Skeletal muscle cell (primary cell): ENCODE measurements around the gene NHEJ1.

ENCODE experiments used
- DNase-seq: peaks from one replicate; pipeline ENCODE4 v3.0.0-alpha.2; 2010; ENCODE audit warnings: low read depth
- H3K4me3 ChIP-seq: 2 replicates; pipeline ENCODE4 v1.5.1; 2011; ENCODE audit warnings: low read depth, mild to moderate bottlenecking, control low read depth, low read length, moderate library complexity

Gene NHEJ1

DNA sequence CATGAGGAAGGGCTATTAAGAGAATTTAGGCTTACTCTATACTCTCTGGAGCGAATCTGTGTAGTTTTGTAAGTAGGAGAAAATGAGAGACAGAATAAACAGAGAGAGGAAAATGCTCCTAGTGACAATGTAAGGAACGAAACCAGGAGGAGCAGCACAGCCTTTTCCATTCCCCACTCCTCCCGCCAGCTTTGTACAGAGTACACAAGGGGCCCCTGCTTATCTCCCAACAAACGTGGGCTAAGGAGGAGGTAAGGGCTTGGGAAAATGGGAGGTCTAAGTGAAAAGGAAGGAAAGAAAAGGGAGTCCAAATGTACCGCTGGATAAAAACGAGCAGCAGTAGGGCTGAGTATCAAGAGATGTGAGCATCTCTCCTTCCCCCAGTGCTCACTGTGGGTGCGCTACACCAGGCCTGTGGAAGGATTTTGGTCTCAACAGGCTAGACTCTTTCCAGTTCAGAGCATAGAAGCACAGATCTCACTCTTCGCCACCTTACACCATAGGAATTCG lies 87.8 kb downstream of the NHEJ1 start:
- no peak overlapping the region for H3K4me3 ChIP-seq
- no peak for DNase-seq

DNA sequence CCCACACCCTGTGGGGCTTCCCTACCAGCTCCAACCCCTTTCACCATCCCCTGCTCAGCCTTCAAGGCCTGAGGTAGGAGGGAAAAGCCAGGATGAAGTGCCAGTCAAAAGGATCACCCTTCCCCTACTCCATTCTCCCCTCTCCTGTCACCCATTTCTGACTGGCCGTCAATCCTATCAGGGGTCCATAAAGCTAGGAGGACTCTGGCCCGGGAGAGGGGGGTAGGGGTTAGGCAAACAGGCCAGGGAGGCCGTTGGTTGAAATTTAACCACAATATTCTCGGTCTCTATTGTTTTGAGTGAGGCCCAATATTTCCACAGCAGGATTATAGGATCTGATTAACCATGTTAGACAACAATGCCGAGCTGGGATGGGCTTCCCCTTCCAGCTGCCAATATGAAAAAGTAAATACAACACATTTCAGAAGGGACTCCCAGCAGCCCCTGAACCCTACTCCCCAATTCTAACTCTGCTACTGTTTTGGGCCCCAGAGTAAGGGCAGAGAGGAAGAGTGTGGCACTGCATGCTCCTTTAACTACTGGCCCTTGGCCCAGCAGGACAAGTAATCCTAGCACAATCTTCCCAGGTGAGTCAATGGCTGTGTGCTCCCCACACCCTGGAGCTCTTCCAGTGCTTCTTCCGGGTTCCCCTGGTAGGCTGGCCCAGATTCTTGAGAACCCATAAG lies 89.3 kb downstream of the NHEJ1 start:
- no peak overlapping the region for H3K4me3 ChIP-seq
- no peak for DNase-seq

DNA sequence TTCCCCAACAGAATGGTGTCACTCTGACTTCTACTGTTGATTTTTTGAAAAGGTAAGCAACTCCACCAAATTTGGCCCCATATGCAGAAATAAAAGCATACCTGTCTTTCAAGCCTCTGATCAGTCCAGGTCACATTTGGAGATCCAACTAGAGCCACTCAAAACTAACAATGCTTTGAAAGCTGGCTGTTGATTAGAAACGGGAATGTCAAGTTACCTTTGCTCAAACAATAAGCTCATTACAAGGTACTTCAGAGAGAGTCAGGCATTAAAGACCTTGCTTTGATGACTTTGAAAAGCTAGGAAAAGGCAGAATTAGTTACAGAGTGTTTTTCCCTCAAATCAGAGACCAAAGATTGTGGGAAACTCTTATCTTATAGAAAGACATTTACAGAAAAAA lies 95.1 kb downstream of the NHEJ1 start:
- no peak for DNase-seq

DNA sequence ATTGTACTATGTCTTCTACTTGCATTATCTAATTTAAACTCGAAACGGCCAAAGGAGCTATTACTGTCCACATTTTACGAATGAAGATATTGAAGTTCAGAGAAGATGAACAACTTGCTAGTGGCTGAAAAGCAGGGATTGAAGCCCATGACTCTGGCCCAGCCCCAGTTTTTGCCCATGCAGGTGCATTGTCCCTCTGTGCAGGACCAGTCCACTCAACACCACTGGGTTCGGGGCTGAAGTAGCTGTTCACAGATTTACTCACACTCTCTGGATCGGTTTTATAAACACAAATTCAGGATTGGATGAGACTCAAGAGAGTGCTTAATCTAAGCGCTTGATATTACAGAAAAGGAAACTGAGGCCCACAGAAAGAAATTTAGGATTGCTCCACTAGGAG lies 98.5 kb downstream of the NHEJ1 start:
- no peak for DNase-seq
- no peak overlapping the region for H3K4me3 ChIP-seq

More for the DNA sequence above, 95.1 kb downstream of the NHEJ1 start:
- no peak overlapping the region for H3K4me3 ChIP-seq

DNA sequence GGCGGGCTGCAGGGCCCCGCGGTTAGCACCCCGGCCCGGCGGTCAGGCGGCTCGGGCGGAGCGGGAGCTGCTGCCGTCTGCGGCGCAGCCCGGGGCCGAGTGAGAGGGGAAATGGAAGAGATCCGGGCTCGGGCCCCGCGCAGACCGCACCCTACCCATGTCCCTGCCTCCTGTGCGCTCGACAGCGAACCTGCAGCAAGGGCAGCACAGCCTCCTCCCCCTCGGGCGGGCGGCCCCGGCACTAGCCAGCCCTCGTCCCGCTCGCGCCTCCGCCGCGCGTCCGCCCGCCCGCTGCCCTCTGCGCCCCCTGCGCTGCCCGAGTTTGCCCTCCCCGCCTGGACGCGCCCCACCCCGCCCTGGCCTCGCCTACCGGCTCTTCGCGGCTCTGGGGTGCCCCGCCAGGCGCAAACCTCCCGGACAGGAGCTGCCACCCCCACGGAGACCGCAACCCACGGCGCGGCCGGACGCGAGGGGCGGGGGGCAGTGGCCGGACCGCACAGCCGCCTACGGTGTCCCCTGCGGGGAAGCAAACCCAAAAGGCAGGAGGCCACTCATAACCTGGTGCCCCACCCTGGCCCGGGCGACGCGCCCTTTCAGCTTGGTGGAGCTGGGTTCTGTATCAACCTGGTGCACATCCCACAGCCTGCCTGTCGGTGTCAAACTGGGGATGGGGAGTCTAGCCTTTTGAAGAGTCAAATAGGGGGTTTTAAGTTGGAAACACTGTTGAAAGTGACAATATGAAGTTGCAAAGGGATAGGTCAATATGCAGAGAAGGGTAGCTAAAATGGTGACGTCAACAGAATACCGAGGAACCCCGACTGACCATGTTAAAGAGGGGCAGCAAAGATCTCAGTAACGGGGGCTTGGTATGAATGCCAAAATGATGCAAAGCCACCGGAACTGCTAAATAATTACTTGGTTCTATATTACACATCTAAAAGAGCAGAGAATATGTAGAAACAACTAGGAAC lies 99.5 kb downstream of the NHEJ1 start, which contains the start of gene IHH:
Gene IHH, minus strand, starts transcription at position 101 of the 971 bp plus-strand sequence. CDS start 454 bp downstream, outside the sequence.
- no peak for DNase-seq
- H3K4me3 ChIP-seq = peak within 1 kb of the TSS; percentile 15

DNA sequence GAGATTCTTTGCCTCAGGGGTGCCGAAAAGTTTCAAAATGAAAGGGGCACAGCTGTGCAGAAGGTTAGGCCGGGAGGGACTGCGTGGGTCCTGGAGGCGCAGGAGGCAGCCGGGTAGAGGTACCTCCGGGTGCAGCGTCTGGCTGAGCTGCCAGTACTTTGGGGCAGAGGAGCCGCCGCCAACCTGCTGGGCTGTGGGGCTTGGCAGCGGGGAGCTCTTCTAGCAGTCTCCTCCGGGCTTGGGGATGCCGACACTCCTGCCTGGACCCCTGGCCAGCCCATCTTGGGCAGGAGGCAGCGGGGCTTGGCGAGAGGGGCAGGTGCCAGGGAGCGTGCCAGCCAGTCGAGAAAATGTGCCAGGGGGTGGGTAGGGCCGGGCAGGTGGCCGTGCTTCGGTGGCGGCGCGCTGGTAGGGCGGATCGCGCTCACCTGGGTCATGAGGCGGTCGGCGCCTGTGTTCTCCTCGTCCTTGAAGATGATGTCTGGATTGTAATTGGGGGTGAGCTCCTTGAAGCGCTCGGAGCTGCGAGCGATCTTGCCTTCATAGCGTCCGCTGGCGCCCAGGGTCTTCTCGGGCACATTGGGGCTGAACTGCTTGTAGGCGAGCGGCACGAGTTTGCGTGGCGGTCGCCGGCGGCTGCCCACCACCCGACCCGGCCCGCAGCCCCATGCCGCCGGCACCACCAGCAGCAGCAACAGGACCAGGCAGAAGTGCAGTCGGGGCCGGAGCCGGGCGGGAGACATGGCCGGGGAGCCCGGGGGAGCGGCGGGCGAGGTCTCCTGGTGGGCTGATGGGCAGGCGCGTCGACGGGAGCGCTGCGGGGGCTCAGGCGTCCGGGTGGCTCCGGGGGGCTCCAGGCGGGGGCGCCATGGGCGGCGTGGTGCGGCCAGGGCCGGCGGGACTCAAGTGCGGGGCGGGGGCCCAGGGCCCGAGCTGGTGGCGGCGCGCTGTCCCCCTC lies 100.6 kb downstream of the NHEJ1 start:
- DNase-seq = no peak
- no peak overlapping the region for H3K4me3 ChIP-seq

DNA sequence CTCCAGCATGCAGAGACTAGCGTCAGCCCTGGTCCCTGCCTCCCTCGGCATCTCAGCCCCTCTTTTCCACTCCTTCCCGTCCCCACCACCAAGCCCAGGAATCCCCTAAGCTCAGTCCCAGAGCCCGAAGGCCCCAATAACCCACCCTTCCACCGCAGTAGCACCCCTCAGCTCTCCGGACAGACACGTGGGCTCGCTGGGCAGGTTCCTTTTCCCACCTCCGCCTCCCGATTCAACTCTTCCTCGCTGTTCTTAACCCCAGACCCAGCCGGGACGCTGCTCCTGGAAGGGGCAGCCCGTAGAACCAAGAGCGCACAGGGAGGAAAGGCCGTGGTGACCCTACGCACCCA lies 101.3 kb downstream of the NHEJ1 start:
- DNase-seq = no peak
- no peak overlapping the region for H3K4me3 ChIP-seq

DNA sequence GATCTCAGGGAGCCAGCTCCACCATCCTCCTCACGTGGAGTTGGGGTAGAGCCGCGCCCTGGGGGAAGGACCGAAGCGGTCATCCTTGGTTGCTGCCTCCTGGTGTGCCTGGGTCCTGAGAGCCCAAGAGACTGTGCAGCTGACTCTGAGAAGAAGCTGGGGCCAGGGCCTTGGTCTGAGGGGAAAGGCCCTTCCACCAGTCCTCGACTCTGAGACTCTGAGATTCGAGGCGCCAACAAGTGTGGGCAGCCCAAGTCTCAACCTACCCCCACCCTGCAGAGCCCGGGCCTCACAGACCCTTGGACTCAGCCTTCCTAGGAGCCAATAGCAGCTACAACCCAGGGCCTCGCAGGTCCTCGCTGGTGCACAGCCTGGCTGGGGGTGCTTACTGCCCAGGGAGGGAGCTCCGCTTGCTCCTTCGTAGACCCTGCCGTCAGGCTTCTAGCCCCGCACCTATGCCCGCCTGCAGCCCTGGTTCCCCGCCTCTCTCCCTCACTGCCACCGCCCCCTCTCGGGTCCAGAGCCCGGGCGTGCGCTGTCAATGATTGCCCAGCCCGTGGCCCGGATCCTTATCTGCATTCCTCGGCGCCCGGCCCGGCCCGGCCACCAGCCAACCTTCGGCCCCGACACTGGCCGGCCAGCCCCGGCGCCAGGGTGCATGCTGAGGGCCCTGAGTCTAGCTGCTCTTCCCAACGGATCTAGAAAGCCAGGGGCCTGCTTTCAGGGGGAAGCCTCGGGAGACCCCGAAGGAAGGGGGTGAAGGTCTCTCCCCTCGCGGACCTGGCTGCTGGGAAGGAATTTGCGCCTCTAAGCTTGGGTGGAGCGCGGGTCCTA lies 101.9 kb downstream of the NHEJ1 start:
- DNase-seq = no peak
- H3K4me3 ChIP-seq = no peak overlapping the region

DNA sequence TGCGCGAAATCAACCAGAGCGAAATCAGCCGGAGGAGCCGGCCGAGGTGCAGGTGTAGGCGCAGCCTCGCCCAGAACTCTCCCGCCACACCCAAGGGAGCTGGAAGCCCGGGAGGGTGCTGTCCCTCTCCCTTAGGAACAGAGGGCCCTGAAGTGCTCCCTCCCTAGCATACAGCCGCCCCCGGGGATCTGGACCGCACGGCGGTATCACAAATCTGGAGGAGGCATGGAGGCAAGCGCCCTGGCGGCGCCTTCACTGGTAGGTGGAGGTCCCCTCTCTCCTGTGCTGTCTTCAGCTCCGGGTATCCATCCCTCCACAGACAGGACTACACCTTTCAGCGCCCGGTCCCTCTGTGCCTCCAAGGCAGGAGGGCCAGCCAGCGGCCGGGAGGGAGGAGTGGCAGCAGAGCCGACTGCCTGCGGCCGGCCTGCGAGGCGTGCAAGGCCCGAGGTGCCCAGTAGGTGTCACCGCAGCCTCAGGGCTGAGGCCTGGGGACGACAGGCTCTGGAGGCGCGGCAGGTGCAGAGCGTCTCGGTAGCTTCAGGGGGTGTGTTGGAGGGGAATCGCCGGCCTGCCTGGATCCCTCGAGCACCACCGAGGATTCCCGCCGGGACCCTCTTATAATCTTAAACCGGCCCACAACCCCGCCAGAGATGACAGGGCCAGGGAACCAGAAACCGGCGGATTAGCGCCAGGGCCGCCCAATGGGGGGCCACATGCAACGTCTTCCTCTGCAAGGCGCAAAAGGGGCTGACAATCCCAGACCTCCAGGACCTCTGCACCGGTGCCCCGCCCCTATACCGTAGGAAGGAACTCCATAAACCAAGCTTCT lies 102.7 kb downstream of the NHEJ1 start:
- no peak overlapping the region for H3K4me3 ChIP-seq

DNA sequence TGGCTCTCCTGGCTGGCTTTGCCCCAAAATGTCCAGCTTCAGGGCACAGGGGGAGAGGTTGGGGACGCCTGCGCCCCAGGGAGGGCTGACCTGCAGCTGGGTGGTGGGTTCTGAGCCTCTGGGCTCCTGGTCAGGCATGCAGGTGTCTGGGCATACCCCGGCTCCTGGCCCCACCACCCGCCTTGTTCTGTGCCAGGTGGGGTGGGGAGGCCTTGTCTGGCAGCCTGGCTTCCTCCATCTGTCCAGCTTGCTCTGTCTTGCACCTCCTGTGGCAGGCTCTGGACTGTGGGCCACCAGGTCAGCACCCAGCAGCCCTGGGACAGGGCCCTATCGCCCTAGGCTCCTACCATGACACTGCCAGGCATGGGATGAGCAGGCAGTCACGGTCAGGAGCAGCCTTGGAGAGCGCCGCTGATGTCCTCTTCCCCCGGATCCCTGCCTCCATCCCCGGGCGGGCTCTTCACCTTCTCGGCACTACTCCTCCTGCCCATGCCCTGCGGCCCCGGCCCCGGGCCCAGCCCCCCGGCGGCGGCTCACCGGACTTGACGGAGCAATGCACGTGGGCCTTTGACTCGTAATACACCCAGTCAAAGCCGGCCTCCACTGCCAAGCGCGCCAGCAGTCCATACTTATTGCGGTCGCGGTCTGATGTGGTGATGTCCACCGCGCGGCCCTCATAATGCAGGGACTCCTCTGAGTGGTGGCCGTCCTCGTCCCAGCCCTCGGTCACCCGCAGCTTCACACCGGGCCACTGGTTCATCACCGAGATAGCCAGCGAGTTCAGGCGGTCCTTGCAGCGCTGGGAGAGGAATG lies 103.5 kb downstream of the NHEJ1 start:
- no peak overlapping the region for H3K4me3 ChIP-seq
- DNase-seq = no peak

More for the DNA sequence above, 102.7 kb downstream of the NHEJ1 start:
- DNase-seq = no peak

DNA sequence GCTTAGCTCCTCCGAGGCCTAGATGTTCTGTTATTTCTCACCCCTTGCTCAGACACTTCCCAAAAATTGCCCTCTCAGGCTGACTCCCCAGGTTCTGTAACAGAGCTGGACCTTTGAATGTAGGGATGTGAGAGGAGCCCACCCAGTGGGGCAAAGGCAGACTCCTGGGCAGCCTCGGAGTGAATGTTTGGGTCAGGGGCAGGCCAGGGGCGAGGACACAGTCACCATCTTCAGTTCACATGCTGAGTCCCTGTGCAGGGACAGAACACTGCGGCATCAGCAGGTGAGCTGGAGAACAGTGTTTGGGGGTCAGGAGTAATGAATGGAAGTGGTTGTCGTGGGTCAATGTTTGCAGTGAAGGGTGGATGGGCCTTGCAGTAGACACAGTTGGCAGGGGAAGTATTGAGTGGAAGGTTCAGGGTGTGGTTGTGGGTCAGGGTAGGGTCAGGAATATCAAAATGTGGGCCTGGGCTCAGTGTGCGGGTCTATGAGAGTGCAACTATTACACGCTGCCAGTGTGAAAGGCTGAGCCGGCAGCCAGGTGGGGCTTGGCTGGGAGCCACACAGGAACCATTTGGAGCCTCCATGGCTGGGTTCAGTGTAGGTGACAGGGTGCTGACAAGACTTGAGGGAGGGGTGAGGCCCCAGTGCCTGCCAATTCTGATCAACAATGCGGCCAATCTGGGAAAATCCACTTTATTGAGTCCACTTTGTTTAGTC lies 104.3 kb downstream of the NHEJ1 start:
- H3K4me3 ChIP-seq = no peak overlapping the region
- no peak for DNase-seq

DNA sequence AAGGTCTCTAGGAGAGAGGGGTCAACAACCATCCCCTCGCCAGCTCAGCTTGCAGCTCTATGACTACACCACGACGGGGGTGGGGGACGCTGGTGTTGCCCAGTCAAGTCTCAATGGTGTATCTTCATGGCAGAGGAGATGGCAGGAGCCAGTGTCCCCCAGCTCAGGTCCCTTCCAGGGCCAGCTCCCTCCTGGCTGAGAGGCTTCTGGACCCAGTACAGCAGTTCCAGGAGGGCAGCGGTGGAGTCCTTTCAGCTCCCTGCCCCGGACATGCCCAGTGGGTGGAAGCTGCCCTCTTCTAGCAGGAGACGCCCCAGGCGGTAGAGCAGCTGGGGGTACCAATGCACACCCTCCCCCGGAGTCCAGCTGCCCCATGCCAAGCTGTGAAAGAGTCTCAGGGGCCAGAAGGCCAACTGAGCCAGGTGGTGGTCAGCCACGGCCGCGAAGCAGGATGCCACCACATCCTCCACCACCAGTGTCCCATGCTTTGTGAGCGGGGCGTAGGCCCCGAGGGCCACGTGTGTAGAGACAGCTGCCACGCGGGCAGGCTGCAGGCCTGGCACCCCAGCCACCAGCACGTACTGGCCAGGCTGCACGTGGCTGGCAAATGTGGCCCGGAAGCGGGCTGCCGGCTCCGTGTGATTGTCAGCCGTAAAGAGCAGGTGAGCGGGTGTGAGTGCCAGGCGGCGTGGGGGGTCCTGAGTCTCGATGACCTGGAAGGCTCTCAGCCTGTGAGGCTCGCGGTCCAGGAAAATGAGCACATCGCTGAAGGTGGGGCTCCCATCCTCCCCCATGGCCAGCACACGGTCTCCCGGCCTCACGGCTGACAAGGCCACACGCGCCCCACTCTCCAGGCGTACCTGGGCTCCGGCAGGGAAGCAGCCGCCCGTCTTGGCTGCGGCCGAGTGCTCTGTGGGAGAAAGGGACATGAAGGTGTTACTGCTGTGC lies 105.4 kb downstream of the NHEJ1 start:
- H3K4me3 ChIP-seq = no peak overlapping the region
- no peak for DNase-seq

DNA sequence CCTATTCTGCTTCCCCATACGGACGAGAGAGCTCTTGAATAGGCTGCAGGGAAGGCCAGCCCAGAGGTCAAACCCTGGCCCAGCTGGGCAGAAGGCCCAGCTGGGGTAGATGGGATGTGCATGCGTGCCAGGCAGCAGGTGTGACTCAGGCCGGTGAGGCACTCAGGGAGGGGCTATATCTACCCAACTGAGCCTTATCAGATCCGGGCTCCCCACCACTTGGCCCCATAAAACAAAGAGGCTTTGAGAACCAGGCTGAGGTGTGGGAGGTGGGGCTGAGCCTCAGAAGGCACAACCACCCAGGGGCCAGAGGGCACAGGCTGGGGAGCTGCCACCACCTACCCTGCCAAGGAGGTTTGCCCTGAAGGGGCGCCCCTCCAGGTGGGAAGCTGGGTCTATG lies 111.3 kb downstream of the NHEJ1 start:
- DNase-seq = no peak

DNA sequence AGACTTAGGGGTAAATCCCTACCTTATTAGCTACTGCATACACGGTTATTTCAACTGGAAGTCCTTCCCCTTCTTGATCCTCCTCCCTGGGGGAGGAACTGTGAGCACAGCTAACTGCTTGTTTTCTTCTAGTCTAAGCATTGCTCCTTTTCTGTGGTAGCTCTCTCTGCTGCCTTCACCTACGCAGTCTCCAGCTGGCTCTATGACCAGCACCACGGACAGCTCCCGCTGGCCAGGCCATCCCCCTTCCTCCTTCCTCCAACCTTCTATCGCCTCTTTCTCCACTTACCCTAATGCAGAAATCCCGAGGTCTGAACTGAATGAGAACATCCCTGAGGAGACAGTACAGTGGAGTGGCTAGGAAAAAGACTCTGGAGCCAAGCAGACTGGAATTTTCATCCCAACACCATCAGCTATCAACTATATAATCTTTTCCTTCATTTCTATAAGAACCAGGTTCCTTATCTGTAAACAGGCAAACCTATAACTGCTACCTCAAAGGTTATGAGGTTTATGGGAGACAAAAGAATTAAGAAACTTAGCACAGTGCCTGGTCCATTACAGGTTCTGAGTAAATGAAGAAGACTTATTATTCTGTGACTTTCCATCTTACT lies 114.6 kb downstream of the NHEJ1 start:
- no peak overlapping the region for H3K4me3 ChIP-seq
- DNase-seq = no peak

More for the DNA sequence above, 111.3 kb downstream of the NHEJ1 start:
- H3K4me3 ChIP-seq = no peak overlapping the region

DNA sequence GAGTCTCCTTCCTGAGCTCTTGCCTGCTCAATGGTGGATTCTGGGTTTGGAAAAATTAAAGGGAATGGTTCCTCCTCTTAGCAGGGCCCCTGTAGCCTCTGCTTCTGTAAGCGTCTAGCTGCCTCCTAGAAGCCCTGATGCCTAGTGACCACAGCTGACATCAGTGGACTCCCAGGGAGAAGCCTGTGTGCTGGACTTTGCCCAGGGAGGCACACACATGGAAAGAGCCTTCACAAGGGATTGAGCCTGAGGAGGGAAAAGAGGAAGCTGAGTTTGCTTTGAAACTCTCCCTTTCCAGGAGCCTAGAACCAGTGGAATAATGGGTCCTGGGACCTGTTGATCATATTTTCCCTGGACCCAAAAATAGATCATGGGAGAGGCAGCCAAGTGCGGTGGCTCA lies 117.9 kb downstream of the NHEJ1 start:
- H3K4me3 ChIP-seq = no peak overlapping the region

More for the DNA sequence above, 117.9 kb downstream of the NHEJ1 start:
- DNase-seq = no peak
